Spleen (tissue), 11 donors: ENCODE results near the gene C10orf67. TPM values are rescaled to one million over a fixed set of nuclear protein-coding genes. Genes with fewer than 3 reads are reported as not detected.
"Not testable (repeated sequence)": the region's sequence is repeated elsewhere in the genome, so short reads cannot be mapped to it uniquely, and the experiment has no call there.

Experiments used
- DNase-seq: peaks from one replicate; pipeline ENCODE4 v3.0.0-alpha.2; 2020
- H3K27ac ChIP-seq, 8 donors: fragments of 200-600 bp; sonication (generic) in 7 of 8; 1 replicate in 4 of 8; 2 replicates in 4 of 8; pipeline versions ENCODE4 v1.5.0 to v1.8.0; 2016 to 2021; ENCODE audit warnings: inconsistent platforms in 4 of 8, mild to moderate bottlenecking in 4 of 8, moderate library complexity in 1 of 8
- H3K27me3 ChIP-seq, 7 donors: fragments of 200-600 bp; sonication (generic) in 6 of 7; replicated peaks in 1 of 7; 1 replicate in 4 of 7; 2 replicates in 3 of 7; pipeline versions ENCODE4 v1.5.0 to v1.8.0; 2016 to 2021; ENCODE audit warnings: inconsistent platforms in 3 of 7, mild to moderate bottlenecking in 1 of 7
- H3K36me3 ChIP-seq, 6 donors: fragments of 200-600 bp; sonication (generic) in 5 of 6; 1 replicate in 4 of 6; 2 replicates in 2 of 6; pipeline versions ENCODE4 v1.5.0 to v1.8.0; 2016 to 2021; ENCODE audit warnings: inconsistent platforms in 2 of 6
- H3K4me1 ChIP-seq, 6 donors: fragments of 200-600 bp; sonication (generic) in 5 of 6; 1 replicate in 3 of 6; 2 replicates in 3 of 6; pipeline versions ENCODE4 v1.5.0 to v1.8.0; 2016 to 2021; ENCODE audit warnings: inconsistent platforms in 3 of 6
- H3K4me3 ChIP-seq, 8 donors: fragments of 200-600 bp; sonication (generic) in 7 of 8; 1 replicate in 4 of 8; 2 replicates in 4 of 8; pipeline versions ENCODE4 v1.5.0 to v1.8.0; 2016 to 2021; ENCODE audit warnings: inconsistent platforms in 4 of 8, mild to moderate bottlenecking in 4 of 8, moderate library complexity in 2 of 8
- H3K9me3 ChIP-seq, 8 donors: fragments of 200-600 bp; sonication (generic) in 7 of 8; 1 replicate in 4 of 8; 2 replicates in 4 of 8; pipeline versions ENCODE4 v1.5.0 to v1.8.0; 2016 to 2021; ENCODE audit warnings: inconsistent platforms in 4 of 8
- POLR2A ChIP-seq, 3 donors: fragments of 450-650 bp; IDR thresholded peaks; one replicate each; pipeline ENCODE4 v1.5.1; 2017; ENCODE audit warnings: antibody characterized with exemption in 3 of 3, mild to moderate bottlenecking in 1 of 3
- POLR2AphosphoS5 ChIP-seq, 3 donors: sonication (generic); formaldehyde crosslinking; IDR thresholded peaks; one replicate each; pipeline ENCODE4 v1.5.1; 2017; ENCODE audit warnings: antibody characterized with exemption in 3 of 3
- WGBS, 5 donors: extraction: QIAGEN DNeasy Blood & Tissue Kit in 3 of 5; methylation state at CpG; one replicate each; pipeline versions ENCODE4 v1.1.5 to v1.1.7; 2013 to 2018; 5-methylcytosine and 5-hydroxymethylcytosine counted together
- intact Hi-C: fragments of 100-400 bp; cut with DNase I; formaldehyde crosslinking; loops from one replicate; pipeline ENCODE4 v1.15.0; 2023; ENCODE audit warnings: low total_unique reads
- polyA plus RNA-seq, 3 donors: library from polyadenylated mRNA; stranded (reverse); fragments of 200-250 nt; gene quantifications; one replicate each; pipeline ENCODE4 v1.2.1, GENCODE V29; 2013
- total RNA-seq, 7 donors: library from RNA; depleted of rRNA in 3 of 7; stranded (reverse); fragments of >200 nt in 3 of 7; fragmentation: NEBNext Ultra II Directional in 4 of 7; extraction: Animal tissue kit (Norgen Biotek cat#: 25700) in 4 of 7; gene quantifications; one replicate each; pipeline versions ENCODE4 v1.1.0 to v1.2.1, GENCODE V29; 2016 to 2021
- TF ChIP-seq, protein P1 (sequence below), 11 experiments: fragments of 200-600 bp in 7 of 11; fragments of 450-650 bp in 4 of 11; sonication (generic) in 4 of 11; IDR thresholded peaks in 8 of 11; conservative IDR thresholded peaks in 3 of 11; 1 replicate in 7 of 11; 2 replicates in 4 of 11; pipeline versions ENCODE4 v1.4.0 to v1.8.0; 2016 to 2021; ENCODE audit warnings: antibody characterized with exemption in 11 of 11, inconsistent platforms in 4 of 11, mild to moderate bottlenecking in 1 of 11
- donor health status: healthy with polysubstance abuse.
- donor health status: DM: no; HTN: no; CAD: no; lungs with moderate emphysema.
- donor health status: DM: no; HTN: no; CAD: no.
- donor health status: Bipolar disorder and iron deficiency.
- donor health status: healthy.
- donor health status: DM: no; HTN: no; CAD: no.
- donor health status: DM: yes; HTN: yes; CAD: no.

C10orf67 gene
- total and polyA plus RNA-seq, 10 donors: 0.02 to 0.32 (median 0.21) TPM; not detected in 4

DNA sequence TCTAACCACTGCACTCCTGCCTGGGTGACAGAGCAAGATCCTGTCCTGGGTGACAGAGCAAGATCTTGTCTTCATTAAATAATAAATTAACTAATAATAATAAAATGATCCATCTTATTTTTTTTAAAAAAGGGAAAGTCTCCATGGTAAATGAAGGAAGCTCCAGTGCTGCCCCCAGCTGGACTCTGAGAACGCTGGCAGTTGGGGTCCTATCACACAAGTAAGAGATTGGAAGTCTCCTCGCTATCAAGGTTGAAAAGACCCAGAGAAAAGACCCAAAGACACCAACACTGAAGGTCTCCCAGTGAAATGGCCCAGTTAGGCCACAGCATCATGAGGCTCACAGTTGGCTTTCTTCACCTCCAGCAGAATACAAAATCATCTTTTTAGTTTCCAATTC, 13.8 kb upstream of the C10orf67 start:
- Histone ChIP-seq H3K27me3 (no peaks in the 10 kb centered on the region), H3K27ac (no peak overlapping the region), H3K4me3 (no peak overlapping the region), H3K4me1 (peaks cover 0 to 4% (median 0%) of the 10 kb centered on the region in 6 donors), H3K36me3 (no peaks in the 10 kb centered on the region), H3K9me3 (no peaks in the 10 kb centered on the region)
- WGBS, 5 donors: 74 to 93% (median 84%) methylated on average over 2 of the region's 2 CpGs
- intact Hi-C loops: no loop called here
- DNase-seq: no peak
- TF ChIP-seq, protein P1, sequence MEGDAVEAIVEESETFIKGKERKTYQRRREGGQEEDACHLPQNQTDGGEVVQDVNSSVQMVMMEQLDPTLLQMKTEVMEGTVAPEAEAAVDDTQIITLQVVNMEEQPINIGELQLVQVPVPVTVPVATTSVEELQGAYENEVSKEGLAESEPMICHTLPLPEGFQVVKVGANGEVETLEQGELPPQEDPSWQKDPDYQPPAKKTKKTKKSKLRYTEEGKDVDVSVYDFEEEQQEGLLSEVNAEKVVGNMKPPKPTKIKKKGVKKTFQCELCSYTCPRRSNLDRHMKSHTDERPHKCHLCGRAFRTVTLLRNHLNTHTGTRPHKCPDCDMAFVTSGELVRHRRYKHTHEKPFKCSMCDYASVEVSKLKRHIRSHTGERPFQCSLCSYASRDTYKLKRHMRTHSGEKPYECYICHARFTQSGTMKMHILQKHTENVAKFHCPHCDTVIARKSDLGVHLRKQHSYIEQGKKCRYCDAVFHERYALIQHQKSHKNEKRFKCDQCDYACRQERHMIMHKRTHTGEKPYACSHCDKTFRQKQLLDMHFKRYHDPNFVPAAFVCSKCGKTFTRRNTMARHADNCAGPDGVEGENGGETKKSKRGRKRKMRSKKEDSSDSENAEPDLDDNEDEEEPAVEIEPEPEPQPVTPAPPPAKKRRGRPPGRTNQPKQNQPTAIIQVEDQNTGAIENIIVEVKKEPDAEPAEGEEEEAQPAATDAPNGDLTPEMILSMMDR (IDR thresholded peaks at IDR 0.05 in 8 of 11, conservative IDR thresholded peaks at IDR 0.05 in 3 of 11): no peak
- TF ChIP-seq POLR2AphosphoS5 (IDR thresholded peaks at IDR 0.05): no peak
- no peak for TF ChIP-seq POLR2A (IDR thresholded peaks at IDR 0.05)

- Histone ChIP-seq H3K4me3 (no peak overlapping the region), H3K4me1 (no peaks in the 10 kb centered on the region), H3K27ac (no peak overlapping the region), H3K9me3 (no peaks in the 10 kb centered on the region), H3K27me3 (peaks cover 0 to 3% (median 0%) of the 10 kb centered on the region in 7 donors), H3K36me3 (no peaks in the 10 kb centered on the region)
- WGBS, 5 donors: 74 to 95% (median 84%) methylated on average over 5 of the region's 5 CpGs
- DNase-seq: no peak
- intact Hi-C loops: no loop called here
- TF ChIP-seq POLR2A (IDR thresholded peaks at IDR 0.05): no peak
- no peak for TF ChIP-seq POLR2AphosphoS5 (IDR thresholded peaks at IDR 0.05)
- TF ChIP-seq, protein P1 (IDR thresholded peaks at IDR 0.05 in 8 of 11, conservative IDR thresholded peaks at IDR 0.05 in 3 of 11): no peak
These were observed 10.2 kb upstream of the C10orf67 start for GRCh38 chr10:23354630-23355279.

- Histone ChIP-seq H3K36me3 (no peaks in the 10 kb centered on the region), H3K4me3 (no peak overlapping the region), H3K9me3 (no peaks in the 10 kb centered on the region), H3K27me3 (peaks cover 0 to 24% (median 0%) of the 10 kb centered on the region in 7 donors), H3K4me1 (peaks cover 0 to 11% (median 0%) of the 10 kb centered on the region in 6 donors), H3K27ac (no peak overlapping the region)
- WGBS, 5 donors: 73 to 87% (median 86%) methylated on average over 3 of the region's 3 CpGs
- intact Hi-C loops: no loop called here
- no peak for DNase-seq
- TF ChIP-seq POLR2AphosphoS5 (IDR thresholded peaks at IDR 0.05): no peak
- TF ChIP-seq, protein P1 (IDR thresholded peaks at IDR 0.05 in 8 of 11, conservative IDR thresholded peaks at IDR 0.05 in 3 of 11): no peak
- no peak for TF ChIP-seq POLR2A (IDR thresholded peaks at IDR 0.05)
These were observed 7.4 kb upstream of the C10orf67 start for GRCh38 chr10:23351926-23352519.

DNA sequence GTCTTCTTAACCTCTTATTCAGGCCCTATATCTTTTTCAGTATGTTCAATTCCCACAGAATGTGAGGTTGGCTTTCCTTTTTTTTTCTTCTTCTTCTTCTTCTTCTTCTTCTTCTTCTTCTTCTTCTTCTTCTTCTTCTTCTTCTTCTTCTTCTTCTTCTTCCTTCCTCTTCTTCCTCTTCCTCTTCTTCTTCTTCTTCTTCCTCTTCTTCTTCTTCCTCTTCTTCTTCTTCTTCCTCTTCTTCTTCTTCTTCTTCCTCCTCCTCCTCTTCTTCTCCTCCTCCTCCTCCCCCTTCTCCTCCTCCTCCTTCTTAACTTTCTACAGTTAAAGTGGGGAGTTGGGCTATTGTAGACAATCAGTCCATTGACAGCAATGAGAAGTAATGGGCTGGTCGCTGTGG, 6.1 kb upstream of the C10orf67 start:
- H3K9me3 ChIP-seq, DNase-seq, H3K4me3 ChIP-seq, intact Hi-C loops, H3K27ac ChIP-seq, H3K36me3 ChIP-seq: not testable (repeated sequence)
- H3K4me1 ChIP-seq: peaks cover 0 to 11% (median 0%) of the 10 kb centered on the region in 6 donors
- H3K27me3 ChIP-seq: peaks cover 0 to 35% (median 0%) of the 10 kb centered on the region in 7 donors
- WGBS, 5 donors: 68 to 88% (median 84%) methylated on average over 1 of the region's 1 CpG
